NCI-H774 (cell line): ENCODE measurements around the gene M1AP.
"Not testable (repeated sequence)": the region's sequence is repeated elsewhere in the genome, so short reads cannot be mapped to it uniquely, and the experiment has no call there.

Source experiments
- DNase-seq: peaks from one replicate; lab custom pipeline; 2025; lab: John Stamatoyannopoulos, UW

M1AP gene

DNA sequence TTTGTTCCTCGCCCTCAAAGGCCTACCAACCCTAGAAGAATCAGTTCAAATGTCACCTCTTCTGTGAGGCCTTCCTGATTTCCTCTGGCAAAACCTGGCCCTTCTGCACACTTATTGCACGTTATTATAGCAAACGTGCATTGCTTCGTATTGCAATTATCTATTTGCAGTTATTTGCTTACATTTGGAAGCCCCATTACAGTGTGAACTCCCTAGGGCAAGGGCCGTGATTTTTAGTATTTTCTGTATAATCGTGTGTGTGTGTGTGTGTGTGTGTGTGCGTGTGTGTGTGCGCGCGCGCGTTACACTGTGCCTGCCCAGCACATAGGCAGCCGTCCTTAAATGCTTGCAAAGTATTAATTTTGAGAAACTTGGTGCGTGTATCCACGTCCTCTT lies 5.5 kb upstream of the M1AP start:
- no peak for DNase-seq

GRCh38 chr2:74646834-74647482 lies 1.2 kb downstream of the M1AP start:
- no peak for DNase-seq

DNA sequence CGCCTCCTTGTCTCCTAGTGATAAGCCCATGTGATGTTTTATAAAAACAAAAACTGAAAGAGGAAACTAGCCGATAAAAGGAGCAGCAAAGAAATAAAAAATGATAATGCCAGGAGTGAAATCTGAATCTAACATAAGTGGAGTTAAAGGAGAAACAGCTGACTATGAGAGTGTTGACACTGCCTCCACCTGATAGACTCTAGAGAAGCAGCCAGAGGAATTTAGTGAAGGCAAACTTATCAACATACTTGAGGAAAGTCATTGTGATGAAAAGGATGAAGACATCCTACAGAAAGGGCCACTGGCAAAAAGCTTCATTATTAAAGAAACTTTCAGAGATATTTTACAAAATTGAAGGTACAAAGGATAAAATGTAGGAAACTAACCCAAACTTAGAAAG lies 1.9 kb downstream of the M1AP start:
- DNase-seq = no peak

- no peak for DNase-seq
Observed at GRCh38 chr2:74645344-74645743, 2.8 kb downstream of the M1AP start.

DNA sequence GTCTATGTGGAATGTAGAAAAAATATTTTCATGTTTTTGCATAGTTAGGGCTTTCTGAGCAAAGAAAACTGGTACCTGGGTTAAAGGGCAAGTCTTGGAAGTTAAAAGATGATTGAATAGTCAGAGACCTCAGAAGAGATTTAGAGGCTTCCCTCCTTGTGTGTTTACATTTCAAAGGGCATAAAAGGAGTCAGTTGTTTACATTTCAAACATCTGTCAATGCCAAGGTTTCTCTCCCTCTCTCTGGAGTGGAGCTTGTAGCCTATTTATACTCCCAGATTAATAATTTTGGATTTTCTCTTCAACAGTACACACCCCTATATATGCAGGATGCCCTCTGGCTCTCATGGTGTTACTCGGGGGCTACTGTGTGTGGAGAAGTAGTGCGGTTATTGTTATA lies 8.6 kb downstream of the M1AP start:
- no peak for DNase-seq

DNA sequence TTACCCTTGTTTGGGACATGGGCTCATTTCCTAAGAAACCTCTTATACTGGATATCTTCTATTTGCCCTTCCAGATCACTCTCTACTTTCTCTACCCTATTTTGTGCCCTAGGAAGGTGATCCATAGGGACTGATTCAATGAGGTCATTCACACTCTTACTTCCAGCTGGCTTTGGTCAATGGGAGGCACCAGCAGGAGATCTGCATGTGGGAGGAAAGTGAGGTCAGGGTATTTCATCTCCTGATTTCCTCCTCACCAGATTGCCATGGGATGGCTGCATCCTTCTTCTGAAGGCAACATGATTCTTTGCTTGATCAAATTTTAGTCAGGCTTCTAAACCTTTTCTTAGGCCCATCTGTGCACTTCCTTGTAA lies 15.2 kb downstream of the M1AP start:
- DNase-seq = no peak

- DNase-seq = no peak
Observed at GRCh38 chr2:74632209-74632938, 15.8 kb downstream of the M1AP start.

- DNase-seq = not testable (repeated sequence)
Observed at GRCh38 chr2:74630454-74630853, 17.7 kb downstream of the M1AP start.

DNA sequence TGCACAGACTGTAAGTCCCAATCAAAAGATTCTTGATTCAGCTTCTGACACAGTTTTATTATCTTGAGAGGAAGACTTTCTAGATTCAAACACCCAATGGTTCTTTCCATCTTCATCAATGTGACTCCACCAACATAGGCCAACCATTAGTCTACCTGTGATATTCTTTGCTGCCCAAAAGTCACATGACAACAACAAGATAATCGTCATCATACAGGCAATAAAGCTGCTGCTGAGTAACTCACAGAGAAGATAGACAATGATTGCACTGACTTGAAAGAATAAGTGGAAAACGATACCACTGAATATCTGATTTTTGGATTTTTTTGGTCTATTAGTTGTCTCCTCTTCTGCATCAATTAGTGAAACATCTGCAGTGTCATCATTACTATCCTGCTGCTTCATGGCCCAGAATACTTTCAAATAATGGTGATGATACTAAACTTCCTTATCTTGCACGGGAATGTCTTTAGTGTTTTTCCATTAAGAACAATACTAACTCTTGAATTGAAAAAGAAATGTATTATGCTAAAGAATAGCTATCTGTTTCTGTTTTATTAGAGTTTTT lies 19.5 kb downstream of the M1AP start:
- no peak for DNase-seq

DNA sequence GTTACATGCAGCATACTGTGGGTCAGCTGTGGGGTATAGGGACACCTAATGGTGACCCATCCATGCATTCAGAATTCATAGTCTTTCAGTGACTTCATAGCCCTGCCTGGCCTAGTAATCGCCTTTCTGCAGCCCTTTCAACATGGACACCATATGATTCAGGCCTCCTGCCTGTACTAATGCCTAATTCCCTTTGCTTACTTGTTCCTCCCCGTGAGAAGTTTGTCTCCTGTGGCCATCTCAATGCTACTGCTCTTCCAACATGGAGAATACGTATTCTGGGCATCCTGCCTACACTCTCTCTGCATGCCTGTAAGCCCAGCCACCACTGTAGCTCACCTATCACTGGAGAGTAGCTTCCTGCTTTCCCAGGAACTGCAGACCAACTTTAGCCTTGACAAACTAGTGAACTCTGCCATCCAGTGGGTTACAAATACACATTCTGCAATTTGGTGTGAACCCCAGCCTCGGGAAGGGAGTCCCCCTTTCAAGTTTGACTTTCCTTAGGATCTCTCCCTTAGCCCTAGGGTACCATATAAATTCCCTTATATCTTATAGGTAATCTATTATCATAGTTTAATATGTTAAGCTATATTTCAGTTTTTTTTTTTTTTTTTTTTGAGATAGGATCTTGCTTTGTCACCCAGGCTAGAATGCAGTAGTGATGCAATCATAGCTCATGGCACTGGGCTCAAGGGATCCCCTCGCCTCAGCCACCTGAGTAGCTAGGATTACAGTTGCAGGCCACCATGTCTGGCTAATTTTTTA lies 22.3 kb downstream of the M1AP start:
- no peak for DNase-seq

GRCh38 chr2:74620671-74621070 lies 27.5 kb downstream of the M1AP start:
- DNase-seq = no peak

DNA sequence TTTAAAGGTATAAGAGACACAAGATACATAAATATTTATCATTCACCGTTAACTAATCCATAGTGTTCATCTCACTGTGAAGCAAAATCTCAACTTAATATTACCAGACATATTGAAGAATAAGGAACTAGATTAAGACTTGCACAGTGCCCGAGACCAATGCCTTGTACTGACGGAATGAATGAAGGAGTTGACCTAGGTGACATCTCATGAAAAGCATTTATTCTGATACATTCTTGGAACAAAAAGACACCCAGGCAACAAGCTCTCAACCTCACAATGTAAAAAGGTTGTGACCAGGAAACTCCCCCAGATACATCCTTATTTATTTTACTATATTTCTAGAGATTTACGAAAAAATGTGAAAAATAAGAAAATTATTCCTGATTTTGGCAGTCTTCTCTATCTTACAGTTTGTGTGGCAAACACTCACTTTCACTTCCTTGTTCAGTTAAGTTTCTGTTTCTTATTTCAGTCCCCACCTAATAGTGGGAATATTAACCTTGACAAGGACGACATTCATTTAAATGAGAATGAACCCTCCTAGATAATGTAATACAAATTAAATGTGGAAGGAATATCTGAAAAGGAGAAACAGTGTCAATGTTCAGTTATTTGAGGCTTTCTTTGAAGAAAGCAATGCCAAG lies 28.4 kb downstream of the M1AP start:
- no peak for DNase-seq

- no peak for DNase-seq
Observed at GRCh38 chr2:74618410-74619083, 29.6 kb downstream of the M1AP start.

- DNase-seq = no peak
Observed at GRCh38 chr2:74617122-74617521, 31.0 kb downstream of the M1AP start.

DNA sequence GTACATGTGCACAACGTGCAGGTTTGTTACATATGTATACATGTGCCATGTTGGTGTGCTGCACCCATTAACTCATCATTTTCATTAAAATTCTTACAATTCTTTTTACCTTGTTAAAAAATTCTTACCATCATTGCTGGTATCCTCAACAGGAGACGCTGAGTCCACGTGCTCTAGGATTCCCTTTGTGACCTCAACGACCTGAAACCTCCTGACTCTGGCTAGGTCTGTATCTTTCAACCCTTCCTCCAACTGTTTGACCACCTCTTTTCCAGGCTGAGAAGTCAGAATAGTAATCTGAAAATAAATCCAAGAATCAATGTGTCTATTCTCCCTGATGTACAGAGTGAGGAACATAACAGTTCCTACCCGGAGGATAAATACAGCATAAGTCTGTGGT lies 41.2 kb downstream of the M1AP start:
- no peak for DNase-seq

DNA sequence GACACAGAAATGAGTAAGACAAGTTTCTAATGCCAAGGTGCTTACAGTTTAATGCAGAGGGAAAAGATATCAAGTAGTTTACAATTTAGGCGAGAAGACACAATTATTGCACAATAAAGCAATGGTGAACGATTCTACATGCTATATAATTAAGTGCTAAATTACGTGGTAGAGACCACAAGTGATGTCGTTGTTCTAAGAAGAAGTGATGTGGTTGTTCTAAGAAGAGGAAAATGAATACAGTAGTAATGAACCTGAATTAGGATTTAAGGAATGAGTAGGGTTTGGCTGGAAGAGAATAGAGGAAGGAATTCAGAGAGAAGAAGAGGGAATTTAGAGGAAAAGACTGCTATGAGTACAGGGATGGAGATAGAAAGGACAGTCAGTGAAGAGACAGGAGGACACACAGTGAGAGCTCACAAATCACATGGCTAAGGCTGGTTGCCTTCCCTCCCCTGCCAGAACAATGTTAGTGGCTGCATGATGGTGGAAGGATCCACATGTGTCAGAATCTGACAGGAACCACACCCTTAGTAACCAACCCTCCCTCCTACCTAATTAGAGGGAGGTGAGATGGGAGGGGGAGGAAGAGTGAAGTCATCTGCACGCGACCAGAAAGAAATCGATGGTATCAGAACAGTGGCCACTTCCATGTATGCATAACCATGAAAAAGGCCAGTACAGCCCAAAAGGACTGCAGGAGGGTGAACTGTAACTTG lies 44.7 kb downstream of the M1AP start:
- no peak for DNase-seq

DNA sequence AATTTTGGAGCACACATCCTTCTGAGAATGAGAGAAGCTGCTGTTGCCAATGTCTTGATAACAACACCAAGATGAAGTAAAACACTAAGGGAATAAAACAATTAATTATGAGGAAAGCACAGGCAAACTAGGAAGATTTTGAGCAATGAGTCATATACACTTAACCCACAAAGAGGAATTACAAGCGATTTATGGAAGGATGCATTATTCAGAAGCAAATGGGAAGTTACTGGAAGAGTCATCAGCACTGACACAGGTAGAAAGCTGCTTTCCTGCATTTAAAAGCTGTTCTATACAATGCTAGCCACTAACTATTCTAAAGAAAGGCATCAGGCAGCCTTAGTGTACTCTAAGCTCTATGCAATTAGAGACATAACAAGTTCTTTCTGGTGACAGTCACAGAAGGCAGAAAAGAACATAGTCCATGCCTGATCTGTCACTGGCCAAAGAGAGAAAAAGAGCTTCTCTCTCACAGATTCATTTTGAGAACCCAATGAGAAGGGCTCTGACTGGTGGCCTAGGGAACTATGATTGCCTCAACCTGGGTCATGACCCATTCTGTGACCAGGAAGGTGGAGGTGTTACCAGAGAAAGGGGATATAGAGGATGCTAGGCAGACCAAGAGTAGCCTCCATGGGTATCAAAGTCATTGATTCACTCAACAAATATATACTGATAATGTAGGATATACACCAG lies 45.4 kb downstream of the M1AP start:
- no peak for DNase-seq

DNA sequence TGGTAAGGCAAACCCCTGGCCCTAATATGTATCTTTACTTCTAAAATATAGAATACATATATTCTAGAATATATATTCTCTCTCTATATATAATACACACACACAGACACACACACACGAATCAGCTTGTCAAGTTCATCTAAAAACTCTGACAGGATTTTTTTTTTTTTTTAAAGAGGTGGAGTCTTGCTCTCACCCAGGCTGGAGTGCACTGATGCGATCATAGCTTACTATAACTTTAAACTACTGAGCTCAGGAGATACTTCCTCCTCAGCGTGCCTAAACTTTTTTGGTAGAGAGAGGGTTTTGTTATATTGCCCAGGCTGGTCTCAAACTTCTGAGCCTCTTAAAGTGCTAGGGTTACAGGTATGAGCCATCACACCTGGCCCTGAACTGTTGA lies 48.5 kb downstream of the M1AP start:
- no peak for DNase-seq

DNA sequence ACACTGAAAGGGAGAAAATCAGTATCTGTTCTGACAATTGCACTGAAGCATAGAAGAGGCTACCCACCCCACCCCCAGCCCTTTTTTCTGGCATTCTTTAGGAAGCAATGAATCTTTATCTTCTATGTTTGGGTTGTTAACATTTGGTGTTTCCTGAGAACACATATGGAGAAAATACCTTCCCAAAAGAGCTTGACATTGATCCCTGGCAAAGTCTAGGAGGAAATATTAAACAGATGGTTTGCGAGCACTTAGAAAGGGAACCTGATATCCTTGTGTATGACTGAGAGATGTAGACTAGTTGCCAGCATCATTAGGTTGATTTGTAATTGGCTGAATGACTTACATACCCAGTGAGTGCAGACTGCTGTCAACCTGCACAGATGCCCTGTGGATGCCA lies 50.7 kb downstream of the M1AP start:
- DNase-seq = no peak

DNA sequence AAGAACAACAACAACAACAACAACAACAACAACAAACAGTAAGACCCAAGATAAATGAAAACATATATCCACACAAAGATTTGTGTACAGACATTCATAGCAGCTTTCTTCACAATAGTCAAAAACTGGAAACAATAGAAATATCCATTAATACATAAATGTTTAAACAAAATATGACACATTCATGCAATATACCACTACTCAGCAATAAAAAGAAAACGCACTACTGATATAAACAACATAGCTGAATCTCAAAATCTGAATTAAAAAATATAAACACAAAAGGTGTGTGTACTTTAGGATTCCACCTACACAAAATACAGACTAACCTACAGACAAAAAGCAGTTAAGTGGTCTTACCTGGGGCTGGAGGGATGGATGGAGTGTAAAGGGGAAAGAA lies 51.5 kb downstream of the M1AP start:
- DNase-seq = no peak
